Measurements from ENCODE around the gene PI4KA. TPM values are rescaled to one million over a fixed set of nuclear protein-coding genes. Genes with fewer than 3 reads are reported as not detected.

The PI4KA gene
- 100 to 1,000 TPM in 1 of 3 donors, 10 to 100 TPM in 2; 62.7 to 103 (median 73.5) TPM for total RNA-seq

- TF ChIP-seq POLR2A (IDR thresholded peaks at IDR 0.05) (no peak), POLR2AphosphoS5 (IDR thresholded peaks at IDR 0.05) (peak; percentile 65 to 89 (median 74))
- TF ChIP-seq, protein P1, sequence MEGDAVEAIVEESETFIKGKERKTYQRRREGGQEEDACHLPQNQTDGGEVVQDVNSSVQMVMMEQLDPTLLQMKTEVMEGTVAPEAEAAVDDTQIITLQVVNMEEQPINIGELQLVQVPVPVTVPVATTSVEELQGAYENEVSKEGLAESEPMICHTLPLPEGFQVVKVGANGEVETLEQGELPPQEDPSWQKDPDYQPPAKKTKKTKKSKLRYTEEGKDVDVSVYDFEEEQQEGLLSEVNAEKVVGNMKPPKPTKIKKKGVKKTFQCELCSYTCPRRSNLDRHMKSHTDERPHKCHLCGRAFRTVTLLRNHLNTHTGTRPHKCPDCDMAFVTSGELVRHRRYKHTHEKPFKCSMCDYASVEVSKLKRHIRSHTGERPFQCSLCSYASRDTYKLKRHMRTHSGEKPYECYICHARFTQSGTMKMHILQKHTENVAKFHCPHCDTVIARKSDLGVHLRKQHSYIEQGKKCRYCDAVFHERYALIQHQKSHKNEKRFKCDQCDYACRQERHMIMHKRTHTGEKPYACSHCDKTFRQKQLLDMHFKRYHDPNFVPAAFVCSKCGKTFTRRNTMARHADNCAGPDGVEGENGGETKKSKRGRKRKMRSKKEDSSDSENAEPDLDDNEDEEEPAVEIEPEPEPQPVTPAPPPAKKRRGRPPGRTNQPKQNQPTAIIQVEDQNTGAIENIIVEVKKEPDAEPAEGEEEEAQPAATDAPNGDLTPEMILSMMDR (IDR thresholded peaks at IDR 0.05) = peak in 1 of 3 donors; percentile 44
- peak within 1 kb of the TSS; percentile 92 to 94 for H3K27ac ChIP-seq
- H3K4me3 ChIP-seq = peak within 1 kb of the TSS; percentile 63 to 96 (median 69)
- peak; percentile 99 for DNase-seq (ENCODE audit: low spot score in 2 of 2)
- H3K4me1 ChIP-seq = peaks cover 0 to 8% of the 10 kb centered on the region in 2 donors
- intact Hi-C loops (cut with DNase I; ENCODE audit: low total_unique reads) = no loop called here
- H3K9me3 ChIP-seq = no peaks in the 10 kb centered on the region
- H3K27me3 ChIP-seq = no peaks in the 10 kb centered on the region
- H3K36me3 ChIP-seq = no peaks in the 10 kb centered on the region
Observed at GRCh38 chr22:20858615-20859416, at the start of gene PI4KA, which contains the start of gene SNAP29. Gene PI4KA, minus strand, starts transcription at chr22:20858811. Its CDS starts 86 bp downstream, at chr22:20858725. Gene SNAP29, plus strand, starts transcription at chr22:20859007. Its CDS starts 104 bp downstream, at chr22:20859111.

GRCh38 chr22:20906387-20906767, 47.8 kb upstream of the PI4KA start:
- intact Hi-C loops (cut with DNase I; ENCODE audit: low total_unique reads) = no loop called here
- Histone ChIP-seq H3K36me3 (no peaks in the 10 kb centered on the region), H3K27me3 (no peaks in the 10 kb centered on the region), H3K4me3 (no peak overlapping the region), H3K4me1 (no peaks in the 10 kb centered on the region), H3K27ac (no peak overlapping the region), H3K9me3 (no peaks in the 10 kb centered on the region)
- TF ChIP-seq POLR2AphosphoS5 (IDR thresholded peaks at IDR 0.05) = no peak
- no peak for TF ChIP-seq POLR2A (IDR thresholded peaks at IDR 0.05)
- TF ChIP-seq, protein P1 (IDR thresholded peaks at IDR 0.05) = no peak
- no peak for DNase-seq (ENCODE audit: low spot score in 2 of 2)

DNA sequence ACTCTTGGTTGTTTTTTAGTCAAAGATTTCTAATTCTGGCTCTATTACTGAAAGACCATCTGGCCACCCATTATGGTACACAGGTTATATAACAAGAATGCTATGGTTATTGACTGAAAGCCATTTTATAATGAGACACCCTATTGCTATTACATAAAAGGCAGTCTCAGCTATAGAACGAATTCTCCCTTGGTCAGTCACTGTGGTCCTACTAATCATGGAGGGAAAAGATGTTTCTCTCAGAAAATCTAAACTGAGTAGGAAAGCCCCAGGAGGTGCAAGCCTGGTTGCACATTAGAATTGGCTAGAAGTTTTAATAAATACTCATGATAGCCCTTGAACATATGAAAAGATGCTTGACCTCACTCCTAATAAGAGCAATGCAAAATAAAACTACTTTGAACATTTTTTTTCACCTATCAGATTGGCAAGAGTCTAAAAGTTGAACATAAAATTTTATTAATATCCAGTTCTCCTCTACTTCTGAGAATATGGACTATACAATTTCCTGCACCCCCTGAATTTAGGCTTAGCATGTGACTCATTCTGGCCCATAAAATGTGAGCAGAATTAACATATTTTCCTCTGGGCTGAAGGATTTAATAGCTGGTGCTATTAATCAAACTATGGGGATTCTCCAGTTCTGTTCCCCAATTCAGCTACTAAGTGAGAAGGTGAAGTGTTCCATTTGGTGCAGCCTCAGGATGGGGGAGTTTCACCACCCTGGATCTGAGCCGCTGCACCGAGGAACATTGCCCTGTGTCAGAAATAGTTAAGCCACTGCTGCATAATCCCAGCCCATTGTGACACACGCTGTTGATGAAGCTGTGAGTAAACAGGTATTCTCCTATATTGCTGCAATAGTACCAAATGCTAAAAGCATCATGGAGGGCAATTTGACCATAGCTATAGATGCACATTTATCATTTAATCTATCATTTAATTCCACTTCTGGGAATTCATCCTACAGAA, 47.1 kb upstream of the PI4KA start:
- Histone ChIP-seq H3K36me3 (no peaks in the 10 kb centered on the region), H3K4me1 (no peaks in the 10 kb centered on the region), H3K27ac (no peak overlapping the region), H3K4me3 (no peak overlapping the region), H3K27me3 (no peaks in the 10 kb centered on the region), H3K9me3 (no peaks in the 10 kb centered on the region)
- no peak for DNase-seq (ENCODE audit: low spot score in 2 of 2)
- intact Hi-C loops (cut with DNase I; ENCODE audit: low total_unique reads) = no loop called here
- TF ChIP-seq, protein P1 (IDR thresholded peaks at IDR 0.05) = no peak
- TF ChIP-seq POLR2AphosphoS5 (IDR thresholded peaks at IDR 0.05) (no peak), POLR2A (IDR thresholded peaks at IDR 0.05) (no peak)

DNA sequence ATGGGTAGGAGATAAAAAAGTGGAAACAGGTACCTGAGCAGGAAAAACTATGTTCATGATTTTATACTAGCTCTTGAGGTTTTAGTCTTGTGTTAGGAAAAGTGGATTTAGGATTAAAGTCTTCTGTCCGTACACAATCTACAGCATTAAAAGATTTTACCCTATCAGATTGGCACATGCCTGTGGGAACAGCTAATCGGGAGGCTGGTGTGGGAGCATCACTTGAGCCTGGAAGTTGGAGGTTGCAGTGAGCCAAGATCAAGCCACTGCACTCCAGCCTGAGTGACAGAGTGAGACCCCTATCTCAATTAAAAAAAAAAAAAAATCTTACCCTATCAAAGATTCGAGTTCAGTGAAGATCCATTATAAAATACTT, 46.4 kb upstream of the PI4KA start:
- Histone ChIP-seq H3K27ac (peak overlapping the region in 1 of 2 donors; percentile 25), H3K9me3 (no peaks in the 10 kb centered on the region), H3K36me3 (no peaks in the 10 kb centered on the region), H3K4me3 (no peak overlapping the region), H3K4me1 (no peaks in the 10 kb centered on the region), H3K27me3 (no peaks in the 10 kb centered on the region)
- intact Hi-C loops (cut with DNase I; ENCODE audit: low total_unique reads) = no loop called here
- TF ChIP-seq, protein P1 (IDR thresholded peaks at IDR 0.05) = no peak
- TF ChIP-seq POLR2A (IDR thresholded peaks at IDR 0.05) = no peak
- TF ChIP-seq POLR2AphosphoS5 (IDR thresholded peaks at IDR 0.05) = no peak
- no peak for DNase-seq (ENCODE audit: low spot score in 2 of 2)

All from breast epithelium (tissue), 4 donors.